HG03571 (cell line): ENCODE measurements around the gene ZDHHC8.

Experiments used
- ATAC-seq: cut with Tn5 transposase; IDR thresholded peaks from one replicate; pipeline ENCODE4 v1.9.1; 2021; ENCODE audit not compliant: unreplicated experiment

ZDHHC8 gene

DNA sequence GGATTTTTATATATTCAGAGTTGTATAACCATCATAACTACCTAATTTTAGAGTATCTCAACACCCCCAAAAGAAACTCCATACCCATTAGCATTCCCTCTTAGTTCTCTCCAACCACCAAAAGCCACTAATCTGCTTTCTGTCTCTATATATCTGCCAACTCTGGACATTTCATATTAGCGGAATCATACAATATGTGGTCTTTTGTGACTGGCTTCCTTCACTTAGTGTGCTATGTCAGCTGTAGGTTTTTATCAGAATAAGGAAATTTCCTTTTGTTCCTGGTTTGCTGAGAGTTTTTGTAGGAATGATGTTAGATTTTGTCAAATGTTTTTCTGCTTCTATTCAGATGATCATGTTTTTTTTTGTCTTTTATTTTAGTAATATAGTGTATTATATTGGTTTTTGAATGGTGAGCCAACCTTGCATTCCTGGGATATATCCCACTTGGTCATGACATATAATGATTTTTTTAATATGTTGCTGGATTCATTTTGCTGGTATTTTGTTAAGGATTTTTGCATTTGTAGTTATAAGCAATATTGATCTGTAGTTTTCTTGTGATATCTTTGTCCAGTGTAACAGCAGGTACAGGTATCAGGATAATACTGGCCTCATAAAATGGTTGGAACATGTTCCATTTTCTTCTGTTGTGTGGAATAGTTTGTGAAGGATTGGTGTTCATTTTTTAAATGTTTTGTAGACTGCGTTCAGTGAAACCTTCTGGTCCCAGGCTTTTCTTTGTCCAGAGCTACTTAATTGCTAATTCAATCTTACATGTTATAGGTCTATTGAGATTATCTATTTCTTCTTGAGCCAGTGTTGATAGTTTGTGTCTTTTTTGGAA lies 34.8 kb upstream of the ZDHHC8 start:
- no peak for ATAC-seq

- no peak for ATAC-seq
These were observed 32.4 kb upstream of the ZDHHC8 start for GRCh38 chr22:20099099-20099711.

DNA sequence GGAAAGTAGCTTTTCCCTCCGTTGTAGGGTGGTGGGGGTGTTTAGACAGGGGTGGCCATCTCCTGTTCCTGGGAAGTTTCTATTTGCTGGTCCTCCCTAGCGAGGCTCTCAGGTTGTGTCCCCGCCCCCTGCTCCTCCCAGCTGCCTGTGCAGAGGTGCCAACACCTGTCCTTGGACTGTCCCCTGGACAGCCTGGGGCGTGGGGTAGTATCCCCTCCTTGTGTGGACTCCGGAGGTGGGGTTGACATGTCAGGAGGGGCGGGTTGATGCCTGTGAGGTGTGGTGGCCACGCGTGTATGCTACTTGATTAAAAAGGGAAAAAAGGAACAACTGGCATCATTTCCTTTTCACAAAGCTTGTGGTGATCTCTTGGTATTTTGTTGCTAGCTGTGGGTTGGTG lies 30.0 kb upstream of the ZDHHC8 start:
- ATAC-seq = no peak

DNA sequence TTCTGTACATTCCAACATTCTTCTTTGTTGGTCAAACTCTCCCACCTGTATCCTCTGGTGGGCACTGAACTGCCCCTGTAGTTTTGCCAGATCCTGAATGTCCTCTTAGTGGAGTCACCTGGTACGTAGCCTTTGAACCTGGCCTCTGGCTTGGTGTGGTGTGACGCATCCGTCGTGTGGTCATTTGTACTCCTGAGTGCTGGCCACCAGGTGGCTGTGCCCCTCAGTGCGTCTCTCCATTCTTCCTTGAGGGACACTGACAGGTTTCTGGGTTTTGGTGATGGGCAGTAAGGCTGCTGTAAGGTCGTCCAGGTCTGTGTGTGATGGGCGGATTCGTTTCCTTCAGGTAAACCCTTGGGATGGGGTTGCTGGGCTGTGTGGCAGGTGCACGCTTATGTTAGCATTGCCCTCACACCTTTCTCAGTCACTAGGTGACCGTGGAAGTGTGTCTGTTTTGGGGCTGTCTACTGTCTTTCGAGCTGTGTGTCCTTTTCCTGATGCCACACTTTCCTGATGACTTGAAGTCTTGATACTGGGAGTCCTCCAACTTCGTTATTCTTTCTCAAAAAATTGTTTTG lies 29.3 kb upstream of the ZDHHC8 start:
- no peak for ATAC-seq

GRCh38 chr22:20105456-20106204 lies 26.0 kb upstream of the ZDHHC8 start:
- no peak for ATAC-seq

GRCh38 chr22:20106205-20106848 lies 25.3 kb upstream of the ZDHHC8 start:
- ATAC-seq = no peak

DNA sequence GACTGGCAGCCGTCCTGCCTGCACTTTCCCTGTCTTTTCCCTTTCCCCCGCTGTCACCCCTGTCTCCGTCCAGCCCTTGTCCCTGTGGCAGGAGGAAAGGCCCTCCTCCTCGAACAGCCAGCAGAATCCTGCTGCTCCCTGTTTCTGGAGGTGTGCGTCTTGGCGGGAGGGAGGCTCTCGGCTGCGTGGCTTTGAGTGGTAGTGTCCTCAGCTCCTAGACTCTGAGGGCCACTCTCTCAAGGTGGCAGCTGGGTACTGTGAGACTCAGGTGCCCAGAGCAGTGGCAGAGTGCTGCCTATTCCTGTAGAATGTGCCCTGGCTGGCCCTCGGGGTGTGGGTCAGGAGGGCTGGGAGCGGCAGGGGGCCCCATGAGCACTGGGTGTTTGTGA lies 24.8 kb upstream of the ZDHHC8 start:
- no peak for ATAC-seq

DNA sequence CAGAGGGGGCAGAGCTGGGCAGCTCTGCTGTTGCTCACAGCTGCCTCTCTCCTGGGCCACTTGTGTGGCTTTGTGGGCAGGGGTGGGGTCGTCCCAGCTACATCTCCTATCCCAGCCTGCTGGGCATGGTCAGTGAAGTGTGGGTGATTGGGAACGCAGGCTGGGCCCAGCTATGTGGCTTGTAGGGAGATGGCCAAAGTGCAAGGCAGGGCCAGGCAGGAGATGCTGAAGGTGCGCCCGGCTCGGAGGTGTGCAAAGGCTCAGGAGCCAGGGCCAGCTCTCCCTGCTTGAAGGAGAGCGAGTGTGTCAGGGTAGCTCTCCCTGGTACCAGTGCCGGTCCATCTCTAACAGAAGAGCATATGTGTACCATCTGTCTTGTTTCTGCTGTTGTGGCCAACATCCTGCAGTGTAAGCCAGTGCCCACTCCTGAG lies 24.1 kb upstream of the ZDHHC8 start:
- ATAC-seq = no peak

DNA sequence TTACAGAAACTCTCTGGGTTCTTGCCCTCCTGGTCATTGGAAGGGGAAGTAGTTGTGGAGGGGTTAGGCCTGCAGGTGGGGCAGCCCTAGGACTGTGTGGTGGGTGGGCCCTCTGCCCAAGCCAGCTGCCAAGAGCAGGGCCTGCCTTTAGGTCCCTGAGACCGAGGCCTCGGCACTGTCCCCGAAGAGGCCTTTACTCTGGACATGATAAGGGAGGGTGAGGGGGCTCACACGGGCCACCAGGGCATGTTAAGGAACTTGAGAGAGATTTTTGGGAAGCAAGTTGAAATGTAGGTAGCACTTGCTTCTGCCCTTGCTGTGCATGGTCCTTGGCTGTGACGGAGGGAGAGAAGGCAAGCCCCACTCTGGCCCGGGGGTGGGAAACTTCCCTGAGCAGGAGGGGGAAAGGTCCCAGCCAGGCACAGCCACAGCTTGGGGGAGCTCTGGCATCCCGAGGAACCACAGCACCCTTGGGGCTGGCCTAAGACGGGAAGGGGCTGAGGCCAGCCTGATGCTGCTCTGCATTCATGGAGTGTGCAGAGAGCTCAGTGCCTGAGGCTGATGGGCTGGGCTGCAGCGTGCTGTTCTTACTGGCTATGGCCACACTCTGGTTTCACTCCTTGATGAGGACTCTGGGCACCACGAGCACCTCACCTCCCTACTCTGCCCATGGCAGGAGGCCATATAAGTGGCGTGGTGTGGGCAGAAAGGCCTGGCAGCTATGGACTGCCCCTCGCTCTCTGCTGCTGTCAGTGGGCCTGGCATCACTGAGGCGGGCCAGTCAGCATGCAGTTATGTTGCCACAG lies 23.4 kb upstream of the ZDHHC8 start:
- ATAC-seq = no peak

DNA sequence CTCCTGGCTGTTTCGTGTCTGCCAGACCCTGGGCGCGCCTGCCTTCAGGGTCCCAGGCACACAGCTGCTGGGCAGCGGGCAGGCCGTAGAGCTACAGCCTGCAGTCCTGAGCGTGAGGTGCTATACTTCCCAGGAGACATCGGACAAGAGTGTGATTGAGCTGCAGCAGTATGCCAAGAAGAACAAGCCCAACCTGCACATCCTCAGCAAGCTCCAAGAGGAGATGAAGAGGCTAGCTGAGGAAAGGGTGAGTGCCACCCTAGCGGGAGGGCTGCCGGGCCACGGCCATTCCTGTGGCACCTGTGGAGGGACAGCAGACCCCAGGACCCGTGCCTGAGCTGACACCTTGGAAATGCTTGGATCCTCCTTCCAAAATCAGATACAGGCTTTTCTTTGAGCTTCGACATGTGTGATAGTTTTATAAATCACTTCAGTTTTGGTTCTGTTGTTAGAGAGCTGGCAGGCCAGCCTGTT lies 22.8 kb upstream of the ZDHHC8 start:
- no peak for ATAC-seq

- ATAC-seq = no peak
These were observed 21.9 kb upstream of the ZDHHC8 start for GRCh38 chr22:20109411-20110358.

GRCh38 chr22:20110359-20110985 lies 21.1 kb upstream of the ZDHHC8 start:
- ATAC-seq = no peak

DNA sequence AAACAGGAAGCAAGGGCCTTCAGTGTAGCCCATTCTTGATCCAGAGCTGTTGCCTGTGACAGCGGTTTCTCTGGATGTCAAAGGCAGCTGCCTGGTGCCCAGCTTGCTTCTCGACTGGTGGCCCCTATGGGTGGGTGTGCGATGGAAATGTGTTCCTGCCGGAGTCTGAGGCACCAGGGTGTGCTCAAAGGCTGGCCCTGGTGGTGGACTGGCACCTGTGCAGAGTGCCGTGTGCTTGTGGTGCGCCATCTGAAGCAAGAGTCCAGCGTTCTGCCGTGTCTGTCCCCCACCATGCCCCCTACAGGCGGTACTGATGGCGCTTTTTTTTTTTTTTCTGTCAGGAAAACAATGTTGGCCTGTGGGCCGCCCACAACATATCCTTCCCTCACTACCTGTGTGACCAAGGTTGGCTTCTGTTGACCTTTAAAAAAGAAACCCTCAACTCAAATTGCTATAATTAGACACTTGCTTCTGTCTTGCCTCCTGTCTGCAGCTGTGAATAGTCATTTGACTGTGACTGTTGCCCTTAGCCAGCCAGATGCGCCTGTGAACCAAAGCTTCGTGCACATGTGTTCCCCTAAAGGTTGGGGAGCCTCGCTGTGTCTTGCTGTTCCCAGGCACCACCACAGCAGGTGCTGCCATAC lies 20.4 kb upstream of the ZDHHC8 start:
- no peak for ATAC-seq

DNA sequence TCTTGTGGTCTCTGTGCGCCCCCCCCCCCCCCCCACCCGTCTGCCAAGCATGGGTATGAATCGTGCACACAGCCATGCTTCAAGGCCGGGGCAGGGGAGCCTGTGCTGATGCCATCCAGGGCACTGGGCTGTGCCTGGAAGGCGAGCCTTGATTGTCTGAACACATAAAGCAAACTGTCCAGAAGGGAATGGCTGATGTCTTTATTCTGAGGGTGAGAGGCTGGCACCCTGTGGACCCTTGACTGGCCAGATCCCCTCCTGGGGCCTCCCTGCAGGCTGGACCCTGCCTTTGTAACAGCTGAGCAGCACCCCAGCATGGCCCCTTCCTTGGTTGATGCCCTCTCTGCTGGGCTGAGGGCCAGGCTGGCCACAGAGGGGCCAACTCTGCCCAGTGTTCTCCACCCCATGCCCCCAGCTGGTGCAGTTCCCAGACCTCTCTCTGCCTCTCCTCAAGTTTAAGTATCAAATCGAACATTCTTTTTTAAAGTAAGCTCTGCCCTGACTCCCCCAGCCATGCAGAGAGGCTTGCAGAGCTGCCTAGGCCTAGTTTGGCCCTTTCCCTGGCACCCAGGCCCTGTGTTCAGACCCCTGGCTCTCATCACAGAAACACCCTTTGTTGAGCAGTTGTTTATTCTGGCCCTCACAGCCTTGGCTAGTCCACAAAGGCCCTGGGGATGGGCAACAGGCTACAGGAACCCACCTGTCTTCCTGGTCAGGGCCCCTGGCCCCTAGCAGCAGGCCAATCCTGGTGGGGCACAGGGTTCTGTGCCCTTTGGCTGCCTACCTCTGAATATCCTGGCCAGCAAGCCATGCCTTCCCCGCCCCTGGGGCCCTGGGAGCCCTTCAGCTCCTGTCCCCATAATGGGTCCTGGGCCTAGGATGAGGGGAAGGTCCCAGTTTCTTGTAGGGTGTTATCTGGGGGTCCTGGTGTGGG lies 19.6 kb upstream of the ZDHHC8 start:
- ATAC-seq = no peak

GRCh38 chr22:20112623-20113511 lies 18.7 kb upstream of the ZDHHC8 start:
- no peak for ATAC-seq
